B cell (primary cell): Measurements from ENCODE around the gene MEF2B. TPM values are rescaled to one million over a fixed set of nuclear protein-coding genes. Genes with fewer than 3 reads are reported as not detected.

Experiments used
- ATAC-seq: fragments of 200-7000 bp; cut with Tn5 transposase; one replicate; pipeline ENCODE4 v1.10.0; 2021; ENCODE audit warnings: low read depth, mild to moderate bottlenecking, moderate number of reproducible peaks, moderate library complexity
- CTCF ChIA-PET: fragments of 350-600 bp; sonication (Branson Sonifier 250); formaldehyde crosslinking; loops from one replicate; lab custom pipeline; 2021; ENCODE audit warnings: antibody characterized with exemption, inconsistent platforms; lab: Charles Lee
- POLR2A ChIA-PET: fragments of 350-600 bp; sonication (Branson Sonifier 250); formaldehyde crosslinking; loops from one replicate; lab custom pipeline; 2021; ENCODE audit warnings: antibody characterized with exemption; lab: Charles Lee
- DNase-seq: peaks from one replicate; pipeline ENCODE4 v3.0.0; 2013
- H2AFZ ChIP-seq: 2 replicates; pipeline ENCODE4 v1.6.1; 2012; ENCODE audit warnings: mild to moderate bottlenecking, low read depth, low read length; ENCODE audit not compliant: insufficient read depth, poor library complexity, severe bottlenecking
- H3K27ac ChIP-seq, 2 donors: 1 replicate in 1 of 2; 2 replicates in 1 of 2; pipeline ENCODE4 v1.5.1; 2012 to 2013; ENCODE audit warnings: low read length in 2 of 2, mild to moderate bottlenecking in 2 of 2, moderate library complexity in 1 of 2
- H3K27me3 ChIP-seq, 4 experiments: fragments of 200-600 bp in 1 of 4; sonication (generic) in 1 of 4; replicated peaks in 1 of 4; 1 replicate in 2 of 4; 2 replicates in 2 of 4; pipeline versions ENCODE4 v1.6.1 to v1.7.0; 2013 to 2016; ENCODE audit warnings: low read length in 3 of 4, mild to moderate bottlenecking in 2 of 4, mixed read lengths in 1 of 4, moderate library complexity in 1 of 4; ENCODE audit not compliant: insufficient read depth in 4 of 4, control insufficient read depth in 3 of 4; ENCODE audit errors: control extremely low read depth in 1 of 4
- H3K36me3 ChIP-seq, 2 experiments: replicated peaks in 1 of 2; 1 replicate in 1 of 2; 2 replicates in 1 of 2; pipeline versions ENCODE4 v1.6.1 to v1.7.1; 2013; ENCODE audit warnings: low read length in 1 of 2; ENCODE audit not compliant: insufficient read depth in 2 of 2, control insufficient read depth in 1 of 2; ENCODE audit errors: control extremely low read depth in 1 of 2, extremely low read depth in 1 of 2
- H3K4me1 ChIP-seq, 2 donors: fragments of 200-600 bp in 1 of 2; sonication (generic) in 1 of 2; 1 replicate in 1 of 2; 2 replicates in 1 of 2; pipeline versions ENCODE4 v1.5.1 to v1.6.1; 2013 to 2017; ENCODE audit warnings: low read length in 2 of 2; ENCODE audit not compliant: control insufficient read depth in 2 of 2, insufficient read depth in 2 of 2
- H3K4me2 ChIP-seq: replicated peaks from 2 replicates; pipeline ENCODE3; 2012; ENCODE audit warnings: mild to moderate bottlenecking, low read depth, low read length; ENCODE audit not compliant: poor library complexity, severe bottlenecking
- H3K4me3 ChIP-seq, 5 experiments: fragments of 200-600 bp in 1 of 5; sonication (generic) in 1 of 5; 1 replicate in 3 of 5; 2 replicates in 2 of 5; pipeline versions ENCODE4 v1.5.1 to v1.7.0; 2011 to 2016; ENCODE audit warnings: low read length in 4 of 5, mild to moderate bottlenecking in 4 of 5, low read depth in 2 of 5, control low read depth in 1 of 5, moderate library complexity in 1 of 5; ENCODE audit not compliant: insufficient read depth in 1 of 5; ENCODE audit errors: control extremely low read depth in 1 of 5, extremely low read depth in 1 of 5
- H3K79me2 ChIP-seq: fragments of 200-600 bp; sonication (generic); one replicate; pipeline ENCODE4 v1.6.0; 2016; ENCODE audit warnings: low read length; ENCODE audit not compliant: control insufficient read depth, insufficient read depth
- H3K9ac ChIP-seq: fragments of 200-600 bp; sonication (generic); 2 replicates; pipeline ENCODE4 v1.6.1; 2017; ENCODE audit warnings: mild to moderate bottlenecking, low read length, moderate library complexity
- H3K9me3 ChIP-seq, 3 donors: one replicate each; pipeline versions ENCODE4 v1.6.1 to v1.7.1; 2013; ENCODE audit warnings: low read length in 2 of 3; ENCODE audit not compliant: control insufficient read depth in 2 of 3, insufficient read depth in 1 of 3; ENCODE audit errors: control extremely low read depth in 1 of 3
- H4K20me1 ChIP-seq: 2 replicates; pipeline ENCODE4 v1.6.0; 2012; ENCODE audit warnings: mild to moderate bottlenecking, low read length; ENCODE audit not compliant: insufficient read depth, control insufficient read depth, poor library complexity, severe bottlenecking
- H3K27ac Mint-ChIP-seq: one replicate; pipeline ENCODE4 v1.8.0; 2021; ENCODE audit warnings: mixed read lengths
- H3K27me3 Mint-ChIP-seq: one replicate; pipeline ENCODE4 v1.8.0; 2021; ENCODE audit warnings: mixed read lengths
- H3K4me1 Mint-ChIP-seq: one replicate; pipeline ENCODE4 v1.8.0; 2021; ENCODE audit warnings: mixed read lengths
- H3K4me3 Mint-ChIP-seq: one replicate; pipeline ENCODE4 v1.8.0; 2021; ENCODE audit warnings: mixed read lengths
- H3K9me3 Mint-ChIP-seq: one replicate; pipeline ENCODE4 v1.8.0; 2022; ENCODE audit warnings: mixed read lengths; ENCODE audit not compliant: insufficient read depth
- CTCF ChIP-seq: fragments of 200-600 bp; IDR thresholded peaks from one replicate; pipeline ENCODE4 v1.8.0; 2022; ENCODE audit warnings: antibody characterized with exemption, mild to moderate bottlenecking
- EZH2 ChIP-seq: IDR thresholded peaks from 2 replicates; pipeline ENCODE4 v1.6.1; 2012; ENCODE audit warnings: borderline replicate concordance, low read depth, mild to moderate bottlenecking, moderate library complexity, low read length; ENCODE audit not compliant: insufficient read depth, poor library complexity, severe bottlenecking
- WGBS: methylation state at CpG from one replicate; pipeline ENCODE4 v1.1.5; 2013; ENCODE audit warnings: missing lambda C conversion rate; ENCODE audit not compliant: insufficient coverage; 5-methylcytosine and 5-hydroxymethylcytosine counted together
- intact Hi-C: fragments of 100-400 bp; cut with micrococcal nuclease; formaldehyde crosslinking; loops from one replicate; pipeline ENCODE4 v1.10.0; 2022
- polyA plus RNA-seq: library from polyadenylated mRNA; depleted of rRNA; stranded (reverse); fragments of >200 nt; gene quantifications from 2 replicates; pipeline ENCODE4 v1.2.3, GENCODE V29; 2012
- total RNA-seq, 2 donors: library from RNA; stranded (reverse); fragments of 120-200 nt in 1 of 2; gene quantifications; 1 replicate in 1 of 2; 2 replicates in 1 of 2; pipeline versions ENCODE4 v1.2.3 to v1.2.4, GENCODE V29; 2013 to 2022

MEF2B gene
- total and polyA plus RNA-seq, 2 donors (not counting 1 experiment from before 2014, with no cell fraction given): 4.6 to 5.5 TPM

- H3K9ac ChIP-seq: no peak overlapping the region
- peak overlapping the region; percentile 50 for H3K4me2 ChIP-seq
- intact Hi-C loops: no loop called here
- 38% methylated on average over 11 of the region's 11 CpGs for WGBS
- no peak overlapping the region for H3K4me3 ChIP-seq
- ATAC-seq (peak; percentile 76), DNase-seq (peak; percentile 52)
- Mint-ChIP-seq H3K9me3 (peaks cover 3% of the 10 kb centered on the region), H3K4me1 (peaks cover 43% of the 10 kb centered on the region), H3K27ac (peak overlapping the region; percentile 59), H3K27me3 (no peaks in the 10 kb centered on the region), H3K4me3 (no peak overlapping the region)
- H4K20me1 ChIP-seq: no peaks in the 10 kb centered on the region
- H3K4me1 ChIP-seq: peaks cover 22 to 30% of the 10 kb centered on the region in 2 donors
- TF ChIP-seq CTCF (no peak), EZH2 (no peak)
- POLR2A ChIA-PET: no interaction called here
- no peaks in the 10 kb centered on the region for H3K27me3 ChIP-seq
- peaks cover 4 to 14% of the 10 kb centered on the region in 2 experiments for H3K36me3 ChIP-seq
- H3K79me2 ChIP-seq: no peaks in the 10 kb centered on the region
- H3K9me3 ChIP-seq: peaks cover 0 to 6% (median 6%) of the 10 kb centered on the region in 3 donors
- CTCF ChIA-PET: interaction anchor here (1.8 kb wide), 1 partner anchor 22 kb away, joined by 8 read pairs; no protein-coding TSS in a partner anchor
- no peak overlapping the region for H2AFZ ChIP-seq
- H3K27ac ChIP-seq: no peak overlapping the region
Measured at GRCh38 chr19:19151418-19151817, 18.6 kb downstream of the MEF2B start.

- no peaks in the 10 kb centered on the region for H3K27me3 Mint-ChIP-seq
- 100% methylated on average over 2 of the region's 2 CpGs for WGBS
- H4K20me1 ChIP-seq: no peaks in the 10 kb centered on the region
Measured at GRCh38 chr19:19149435-19149834, 20.6 kb downstream of the MEF2B start.

More at GRCh38 chr19:19149435-19149834, 20.6 kb downstream of the MEF2B start:
- Mint-ChIP-seq H3K9me3 (no peaks in the 10 kb centered on the region), H3K27ac (no peak overlapping the region), H3K4me1 (peaks cover 30% of the 10 kb centered on the region), H3K4me3 (no peak overlapping the region)
- H3K79me2 ChIP-seq: no peaks in the 10 kb centered on the region
- no peak overlapping the region for H2AFZ ChIP-seq
- peaks cover 14 to 25% of the 10 kb centered on the region in 2 donors for H3K4me1 ChIP-seq
- CTCF ChIA-PET: interaction anchor here (2.3 to 10.8 kb wide), 2 partner anchors 24 to 76 kb away, joined by 8 to 285 read pairs; partner anchors contain the start of gene MEF2B
- POLR2A ChIA-PET: no interaction called here
- H3K9me3 ChIP-seq: no peaks in the 10 kb centered on the region
- H3K4me3 ChIP-seq: no peak overlapping the region
- H3K36me3 ChIP-seq: peaks cover 4 to 15% of the 10 kb centered on the region in 2 experiments
- TF ChIP-seq EZH2 (no peak), CTCF (no peak)
- no peaks in the 10 kb centered on the region for H3K27me3 ChIP-seq
- no peak for ATAC-seq
- H3K27ac ChIP-seq: no peak overlapping the region
- H3K4me2 ChIP-seq: no peak overlapping the region
- DNase-seq: no peak
- H3K9ac ChIP-seq: no peak overlapping the region
- intact Hi-C loops: no loop called here
